Measurements from ENCODE around the gene VAMP1. TPM values are rescaled to one million over a fixed set of nuclear protein-coding genes. Genes with fewer than 3 reads are reported as not detected.

Gene VAMP1
- total and polyA plus RNA-seq, 9 of the 15 experiments (the other 6 are each of a cell fraction or from before 2014, with no cell fraction given): 0.76 to 13.2 (median 4.2) TPM

DNA sequence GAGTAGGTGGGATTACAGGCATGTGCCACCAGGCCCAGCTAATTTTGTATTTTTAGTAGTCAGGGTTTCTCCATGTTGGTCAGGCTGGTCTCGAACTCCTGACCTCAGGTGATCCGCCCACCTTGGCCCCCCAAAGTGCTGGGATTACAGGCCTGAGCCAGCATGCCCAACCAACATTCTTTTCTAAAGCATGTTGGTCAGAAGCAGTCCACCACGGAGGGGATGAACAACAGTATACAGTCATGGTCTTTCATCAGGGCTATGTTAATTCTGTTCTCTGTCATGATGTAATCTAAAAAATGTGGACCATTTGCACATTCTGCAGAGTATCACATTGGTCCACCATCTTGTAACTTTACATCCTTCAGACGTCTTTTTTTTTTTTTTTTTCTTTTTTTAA, 19.0 kb upstream of the VAMP1 start (continued):
- TF ChIP-seq, protein P1, sequence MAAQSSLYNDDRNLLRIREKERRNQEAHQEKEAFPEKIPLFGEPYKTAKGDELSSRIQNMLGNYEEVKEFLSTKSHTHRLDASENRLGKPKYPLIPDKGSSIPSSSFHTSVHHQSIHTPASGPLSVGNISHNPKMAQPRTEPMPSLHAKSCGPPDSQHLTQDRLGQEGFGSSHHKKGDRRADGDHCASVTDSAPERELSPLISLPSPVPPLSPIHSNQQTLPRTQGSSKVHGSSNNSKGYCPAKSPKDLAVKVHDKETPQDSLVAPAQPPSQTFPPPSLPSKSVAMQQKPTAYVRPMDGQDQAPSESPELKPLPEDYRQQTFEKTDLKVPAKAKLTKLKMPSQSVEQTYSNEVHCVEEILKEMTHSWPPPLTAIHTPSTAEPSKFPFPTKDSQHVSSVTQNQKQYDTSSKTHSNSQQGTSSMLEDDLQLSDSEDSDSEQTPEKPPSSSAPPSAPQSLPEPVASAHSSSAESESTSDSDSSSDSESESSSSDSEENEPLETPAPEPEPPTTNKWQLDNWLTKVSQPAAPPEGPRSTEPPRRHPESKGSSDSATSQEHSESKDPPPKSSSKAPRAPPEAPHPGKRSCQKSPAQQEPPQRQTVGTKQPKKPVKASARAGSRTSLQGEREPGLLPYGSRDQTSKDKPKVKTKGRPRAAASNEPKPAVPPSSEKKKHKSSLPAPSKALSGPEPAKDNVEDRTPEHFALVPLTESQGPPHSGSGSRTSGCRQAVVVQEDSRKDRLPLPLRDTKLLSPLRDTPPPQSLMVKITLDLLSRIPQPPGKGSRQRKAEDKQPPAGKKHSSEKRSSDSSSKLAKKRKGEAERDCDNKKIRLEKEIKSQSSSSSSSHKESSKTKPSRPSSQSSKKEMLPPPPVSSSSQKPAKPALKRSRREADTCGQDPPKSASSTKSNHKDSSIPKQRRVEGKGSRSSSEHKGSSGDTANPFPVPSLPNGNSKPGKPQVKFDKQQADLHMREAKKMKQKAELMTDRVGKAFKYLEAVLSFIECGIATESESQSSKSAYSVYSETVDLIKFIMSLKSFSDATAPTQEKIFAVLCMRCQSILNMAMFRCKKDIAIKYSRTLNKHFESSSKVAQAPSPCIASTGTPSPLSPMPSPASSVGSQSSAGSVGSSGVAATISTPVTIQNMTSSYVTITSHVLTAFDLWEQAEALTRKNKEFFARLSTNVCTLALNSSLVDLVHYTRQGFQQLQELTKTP (IDR thresholded peaks at IDR 0.05; ENCODE audit: low read depth in 1 of 2, partially characterized antibody in 2 of 2): no peak
- TF ChIP-seq KLF16 (IDR thresholded peaks at IDR 0.05) (no peak), POLR3G (IDR thresholded peaks at IDR 0.05; ENCODE audit: extremely low read depth, insufficient read length, insufficient replicate concordance) (no peak), TSC22D4 (tag; IDR thresholded peaks at IDR 0.05) (no peak), DNMT1 (IDR thresholded peaks at IDR 0.05) (no peak), ZNF668 (CRISPR knock-in tag; IDR thresholded peaks at IDR 0.05) (no peak), CBX5 (IDR thresholded peaks at IDR 0.05; ENCODE audit: borderline replicate concordance, low read depth) (no peak)
- TF ChIP-seq, protein P2, sequence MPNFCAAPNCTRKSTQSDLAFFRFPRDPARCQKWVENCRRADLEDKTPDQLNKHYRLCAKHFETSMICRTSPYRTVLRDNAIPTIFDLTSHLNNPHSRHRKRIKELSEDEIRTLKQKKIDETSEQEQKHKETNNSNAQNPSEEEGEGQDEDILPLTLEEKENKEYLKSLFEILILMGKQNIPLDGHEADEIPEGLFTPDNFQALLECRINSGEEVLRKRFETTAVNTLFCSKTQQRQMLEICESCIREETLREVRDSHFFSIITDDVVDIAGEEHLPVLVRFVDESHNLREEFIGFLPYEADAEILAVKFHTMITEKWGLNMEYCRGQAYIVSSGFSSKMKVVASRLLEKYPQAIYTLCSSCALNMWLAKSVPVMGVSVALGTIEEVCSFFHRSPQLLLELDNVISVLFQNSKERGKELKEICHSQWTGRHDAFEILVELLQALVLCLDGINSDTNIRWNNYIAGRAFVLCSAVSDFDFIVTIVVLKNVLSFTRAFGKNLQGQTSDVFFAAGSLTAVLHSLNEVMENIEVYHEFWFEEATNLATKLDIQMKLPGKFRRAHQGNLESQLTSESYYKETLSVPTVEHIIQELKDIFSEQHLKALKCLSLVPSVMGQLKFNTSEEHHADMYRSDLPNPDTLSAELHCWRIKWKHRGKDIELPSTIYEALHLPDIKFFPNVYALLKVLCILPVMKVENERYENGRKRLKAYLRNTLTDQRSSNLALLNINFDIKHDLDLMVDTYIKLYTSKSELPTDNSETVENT (CRISPR knock-in tag; IDR thresholded peaks at IDR 0.05): no peak
